Liver (tissue), 3 donors: ENCODE results near the gene SPAST.

Experiments used
- HNF4G ChIP-seq: IDR thresholded peaks from 2 replicates; pipeline ENCODE4 v1.6.1; 2016; ENCODE audit warnings: antibody characterized with exemption
- SP1 ChIP-seq: IDR thresholded peaks from 2 replicates; pipeline ENCODE4 v1.6.1; 2018; ENCODE audit warnings: antibody characterized with exemption, mild to moderate bottlenecking
- TAF1 ChIP-seq: conservative IDR thresholded peaks from 2 replicates; pipeline ENCODE4 v1.6.1; 2016; ENCODE audit warnings: antibody characterized with exemption, mild to moderate bottlenecking
- TF ChIP-seq, protein P1 (sequence below): IDR thresholded peaks from 2 replicates; pipeline ENCODE4 v1.6.1; 2016; ENCODE audit warnings: antibody characterized with exemption
- TF ChIP-seq, protein P2 (sequence below): fragments of 150-350 bp; IDR thresholded peaks from 2 replicates; pipeline ENCODE4 v1.5.1; 2017; ENCODE audit warnings: improper control_type of control experiment, low read depth, low read length; ENCODE audit not compliant: missing input control
- donor health status: healthy.
- donor health status: healthy.

DNA sequence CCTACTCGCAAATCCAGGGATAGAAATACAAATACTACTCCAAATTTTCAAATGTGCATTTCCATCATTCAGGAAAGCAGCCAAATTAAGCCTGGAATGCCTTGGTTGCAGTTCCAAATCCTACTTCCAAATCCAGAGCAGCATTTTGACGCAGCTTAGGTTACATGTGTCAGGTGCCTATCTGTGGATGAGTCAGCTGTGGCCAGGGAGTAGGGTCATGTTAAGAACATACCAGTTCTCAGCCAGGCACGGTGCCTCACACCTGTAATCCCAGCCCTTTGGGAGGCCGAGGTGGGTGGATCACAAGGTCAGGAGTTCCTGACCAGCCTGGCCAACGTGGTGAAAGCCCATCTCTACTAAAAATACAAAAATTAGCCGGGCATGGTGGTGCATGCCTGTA lies 119.3 kb downstream of the SPAST start:
- TF ChIP-seq, protein P1, sequence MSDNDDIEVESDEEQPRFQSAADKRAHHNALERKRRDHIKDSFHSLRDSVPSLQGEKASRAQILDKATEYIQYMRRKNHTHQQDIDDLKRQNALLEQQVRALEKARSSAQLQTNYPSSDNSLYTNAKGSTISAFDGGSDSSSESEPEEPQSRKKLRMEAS: no peak
- TF ChIP-seq, protein P2, sequence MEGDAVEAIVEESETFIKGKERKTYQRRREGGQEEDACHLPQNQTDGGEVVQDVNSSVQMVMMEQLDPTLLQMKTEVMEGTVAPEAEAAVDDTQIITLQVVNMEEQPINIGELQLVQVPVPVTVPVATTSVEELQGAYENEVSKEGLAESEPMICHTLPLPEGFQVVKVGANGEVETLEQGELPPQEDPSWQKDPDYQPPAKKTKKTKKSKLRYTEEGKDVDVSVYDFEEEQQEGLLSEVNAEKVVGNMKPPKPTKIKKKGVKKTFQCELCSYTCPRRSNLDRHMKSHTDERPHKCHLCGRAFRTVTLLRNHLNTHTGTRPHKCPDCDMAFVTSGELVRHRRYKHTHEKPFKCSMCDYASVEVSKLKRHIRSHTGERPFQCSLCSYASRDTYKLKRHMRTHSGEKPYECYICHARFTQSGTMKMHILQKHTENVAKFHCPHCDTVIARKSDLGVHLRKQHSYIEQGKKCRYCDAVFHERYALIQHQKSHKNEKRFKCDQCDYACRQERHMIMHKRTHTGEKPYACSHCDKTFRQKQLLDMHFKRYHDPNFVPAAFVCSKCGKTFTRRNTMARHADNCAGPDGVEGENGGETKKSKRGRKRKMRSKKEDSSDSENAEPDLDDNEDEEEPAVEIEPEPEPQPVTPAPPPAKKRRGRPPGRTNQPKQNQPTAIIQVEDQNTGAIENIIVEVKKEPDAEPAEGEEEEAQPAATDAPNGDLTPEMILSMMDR: no peak
- TF ChIP-seq HNF4G (no peak), SP1 (no peak), TAF1 (no peak)
